ENCODE measurements around the gene TOR1AIP1.

- TF ChIP-seq EZH2 (IDR thresholded peaks at IDR 0.05; ENCODE audit: insufficient read depth, poor library complexity, severe bottlenecking) (no peak), EZH2phosphoT487 (IDR thresholded peaks at IDR 0.05; ENCODE audit: insufficient read depth, low read depth) (no peak)
Observed at GRCh38 chr1:179966551-179966950, 84.5 kb downstream of the TOR1AIP1 start.
